GM21360 (cell line): ENCODE data around the gene CCT5.

ENCODE experiments used
- ATAC-seq: cut with Tn5 transposase; IDR thresholded peaks from one replicate; pipeline ENCODE4 v1.9.1; 2021; ENCODE audit warnings: mild to moderate bottlenecking, moderate library complexity; ENCODE audit not compliant: unreplicated experiment

The CCT5 gene

DNA sequence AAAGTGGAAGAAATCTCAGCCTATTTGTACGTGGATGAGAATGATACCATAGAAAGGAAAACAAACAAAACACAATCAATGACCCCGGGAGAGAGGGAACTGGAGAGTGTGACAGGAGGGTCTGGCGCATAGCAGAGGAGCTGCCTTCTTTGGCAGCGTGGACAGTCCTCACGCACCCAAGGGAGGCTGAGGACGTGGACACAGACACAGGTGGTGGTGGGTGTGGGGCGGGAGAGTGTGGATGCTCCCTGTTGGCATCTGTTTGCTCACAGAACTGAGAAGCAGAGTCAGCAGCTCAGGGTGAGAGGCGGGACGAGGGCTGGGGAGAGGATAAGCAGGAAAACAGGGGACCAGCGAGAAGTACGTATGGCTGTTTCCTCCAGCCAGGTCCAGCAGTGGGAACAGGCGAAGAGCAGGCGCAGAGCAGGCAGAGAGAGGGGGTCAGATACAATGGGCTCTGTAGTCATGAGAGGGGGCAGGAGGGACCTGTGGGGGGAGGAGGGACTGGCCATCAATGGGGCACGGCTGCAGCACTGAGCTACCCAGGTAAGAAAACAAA, 47.6 kb downstream of the CCT5 start:
- no peak for ATAC-seq

- ATAC-seq = no peak
Measured at GRCh38 chr5:10300246-10300645, 50.2 kb downstream of the CCT5 start.

DNA sequence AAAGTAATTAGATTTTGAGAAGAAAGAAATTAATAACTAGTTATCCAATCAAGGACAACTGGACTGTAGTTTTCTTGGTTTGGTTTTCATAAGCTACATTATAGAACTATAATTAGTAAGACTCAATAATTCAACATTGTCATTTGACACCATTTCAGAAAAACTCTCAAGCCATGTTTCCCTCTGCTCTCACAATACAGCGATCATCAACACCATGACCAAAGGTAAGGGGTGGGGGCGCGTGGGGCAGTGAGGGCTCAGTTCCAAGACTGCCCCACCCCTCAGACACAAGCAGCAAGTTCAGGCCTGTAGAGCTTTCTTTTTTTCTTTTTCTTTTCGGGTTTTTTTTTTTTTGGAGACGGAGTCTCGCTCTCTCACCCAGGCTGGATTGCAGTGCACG, 51.2 kb downstream of the CCT5 start:
- no peak for ATAC-seq

GRCh38 chr5:10301842-10302610, 51.9 kb downstream of the CCT5 start:
- ATAC-seq = no peak

DNA sequence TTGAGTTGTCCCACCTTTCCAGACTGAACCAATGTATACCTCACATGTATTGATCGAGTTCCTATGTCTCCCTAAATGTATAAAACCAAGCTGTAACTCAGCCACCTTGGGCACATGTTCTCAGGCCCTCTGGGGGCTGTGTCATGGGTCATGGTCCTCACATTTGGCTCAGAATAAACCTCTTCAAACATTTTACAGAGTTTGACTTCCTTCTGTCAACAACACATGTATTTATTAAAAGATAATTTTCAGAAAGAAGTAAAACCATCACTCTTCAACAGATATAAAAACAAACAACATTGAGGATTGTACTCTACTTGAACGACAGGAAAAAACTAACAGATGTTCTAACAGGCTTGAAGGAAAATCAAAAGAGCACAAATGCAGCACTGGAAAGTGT, 53.1 kb downstream of the CCT5 start:
- no peak for ATAC-seq

DNA sequence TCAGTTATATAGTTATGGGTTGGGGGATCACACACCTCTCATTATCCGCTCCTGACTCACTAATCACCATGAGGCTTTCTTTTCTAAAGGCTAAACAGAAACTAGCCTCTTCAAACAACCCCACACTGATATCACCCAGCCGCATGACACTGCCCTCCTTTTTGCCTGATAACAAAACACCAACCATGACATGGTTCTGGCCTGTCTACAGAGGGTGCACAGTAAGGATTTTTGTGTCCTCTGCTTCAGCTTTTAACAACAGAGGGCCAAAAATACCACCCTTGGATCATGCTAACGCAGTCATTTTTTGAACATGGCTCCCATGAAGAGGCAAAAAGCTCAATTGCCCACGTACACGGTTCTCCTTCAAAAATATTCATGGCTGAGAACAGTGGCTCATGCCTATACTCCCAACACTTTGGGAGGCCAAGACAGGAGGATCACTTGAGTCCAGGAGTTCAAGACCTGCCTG, 53.7 kb downstream of the CCT5 start:
- ATAC-seq = no peak

DNA sequence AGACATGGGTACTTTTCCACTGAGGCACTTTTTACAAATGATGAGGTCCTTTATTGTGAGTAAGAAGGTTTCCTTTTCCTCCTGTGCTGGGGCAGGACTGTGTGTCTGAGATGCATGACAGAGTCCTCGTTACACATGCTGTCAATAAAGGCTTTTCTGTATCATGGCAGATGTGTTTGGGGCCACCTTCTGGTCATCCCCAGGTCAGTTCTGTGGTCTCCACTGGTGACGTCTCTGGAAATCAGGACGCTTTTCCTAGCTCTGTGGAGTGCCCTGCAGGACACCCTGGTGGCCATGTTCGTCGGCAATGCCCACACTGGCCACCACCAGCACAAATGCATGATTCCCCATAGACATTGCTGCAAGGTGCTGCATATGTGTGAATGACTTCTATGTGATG, 54.9 kb downstream of the CCT5 start:
- no peak for ATAC-seq

- no peak for ATAC-seq
Measured at GRCh38 chr5:10306114-10306513, 56.0 kb downstream of the CCT5 start.

DNA sequence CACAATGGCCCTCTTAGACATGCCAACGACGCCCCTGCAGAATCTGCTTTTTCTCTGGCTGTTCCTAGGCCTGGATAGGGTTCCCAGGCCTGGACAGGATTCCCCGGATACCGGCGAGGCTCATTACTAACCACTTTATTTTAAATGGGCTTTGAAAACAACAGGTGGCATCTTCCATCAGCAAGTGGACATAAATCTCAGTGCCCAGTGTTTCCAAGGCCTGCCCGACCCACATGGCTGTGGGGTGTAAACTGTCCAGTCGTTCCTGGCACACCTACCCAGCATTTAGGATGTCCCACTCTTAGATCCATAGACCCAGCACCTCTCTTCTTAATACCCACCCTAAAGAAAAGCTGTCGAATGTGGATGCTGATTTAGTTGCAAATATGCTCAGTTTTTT, 56.7 kb downstream of the CCT5 start:
- ATAC-seq = no peak

- ATAC-seq = peak; percentile 85
Measured at GRCh38 chr5:10307206-10308148, 57.4 kb downstream of the CCT5 start, which contains the start of gene CMBL. Gene CMBL (minus strand): TSS chr5:10307902. CDS start chr5:10290762, 17,140 bp downstream.

DNA sequence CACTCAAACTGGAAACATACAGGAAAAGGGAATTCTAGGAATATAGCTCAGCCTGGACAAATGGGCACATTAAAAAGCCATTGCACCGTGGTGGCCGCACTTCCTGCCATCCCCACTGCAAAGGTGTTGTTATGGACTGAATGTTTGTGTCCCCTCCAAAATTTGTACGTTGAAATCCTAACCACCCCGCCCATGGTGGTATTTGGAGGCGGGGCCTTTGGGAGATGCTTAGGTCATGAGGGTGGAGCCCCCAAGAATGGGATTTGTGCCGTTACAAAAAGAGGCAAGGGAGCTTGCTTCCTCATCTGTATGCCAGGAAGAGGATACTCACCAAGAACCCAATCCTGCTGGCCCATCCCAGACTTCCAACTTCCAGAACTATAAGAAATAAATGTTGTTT, 58.8 kb downstream of the CCT5 start:
- ATAC-seq = no peak

- ATAC-seq = no peak
Measured at GRCh38 chr5:10310066-10310779, 60.1 kb downstream of the CCT5 start.

DNA sequence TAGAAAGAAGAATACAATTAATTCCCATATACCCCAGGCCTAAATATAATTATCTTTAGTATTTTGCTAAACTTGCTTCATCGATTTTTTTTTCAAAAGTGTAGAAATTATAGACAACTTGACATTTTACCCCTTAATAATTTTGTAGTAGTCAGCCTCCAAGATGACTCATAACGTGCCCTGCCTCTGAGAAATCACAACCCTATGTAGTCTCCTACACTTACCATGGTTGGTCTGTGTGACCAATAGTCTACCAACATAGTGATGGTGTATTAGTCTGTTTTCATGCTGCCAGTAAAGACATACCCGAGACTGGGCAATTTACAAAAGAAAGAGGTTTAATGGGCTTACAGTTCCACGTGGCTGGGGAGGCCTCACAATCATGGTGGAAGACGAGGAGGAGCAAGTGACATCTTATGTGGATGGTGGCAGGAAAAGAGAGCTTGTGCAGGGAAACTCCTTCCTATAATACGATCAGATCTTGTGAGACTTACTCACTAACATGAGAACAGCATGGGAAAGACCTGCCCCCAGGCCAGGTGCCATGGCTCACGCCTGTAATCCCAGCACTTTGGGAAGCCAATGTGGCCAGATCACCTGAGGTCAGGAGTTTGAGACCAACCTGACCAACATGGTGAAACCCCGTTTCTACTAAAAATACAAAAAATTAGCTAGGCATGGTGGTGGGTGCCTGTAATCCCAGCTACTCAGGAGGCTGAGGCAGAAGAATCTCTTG, 60.9 kb downstream of the CCT5 start:
- peak; percentile 53 for ATAC-seq

GRCh38 chr5:10311595-10312425, 61.7 kb downstream of the CCT5 start:
- ATAC-seq = no peak

DNA sequence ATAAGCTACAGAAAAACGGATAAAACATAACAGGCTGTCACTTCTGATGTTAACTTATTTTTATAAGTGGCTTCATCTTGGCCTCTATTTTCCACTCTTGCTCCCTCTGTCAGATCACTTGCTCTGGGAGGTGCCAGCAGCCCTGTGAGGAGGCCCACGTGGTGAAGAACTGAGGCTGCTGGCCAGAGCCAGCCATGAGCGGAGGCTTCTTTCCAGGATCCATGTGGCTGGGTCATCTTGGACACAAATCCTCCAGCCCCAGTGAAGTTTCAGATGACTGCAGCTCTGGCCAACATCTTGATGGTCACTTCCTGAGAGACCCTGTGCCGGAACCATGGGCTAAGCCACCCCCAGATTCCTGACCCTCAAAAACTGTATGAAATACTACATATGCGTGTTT, 65.1 kb downstream of the CCT5 start:
- ATAC-seq = no peak
